ENCODE results near the gene TCP11L1. TPM values are rescaled to one million over a fixed set of nuclear protein-coding genes. Genes with fewer than 3 reads are reported as not detected.
"Not testable (repeated sequence)": the region's sequence is repeated elsewhere in the genome, so short reads cannot be mapped to it uniquely, and the experiment has no call there.

TCP11L1 gene
- total RNA-seq, 1 experiment from 2014 or later, result 23.9 TPM

- in situ Hi-C loops (cut with HindIII; ENCODE audit: low pct_unique_long_range_greater_than_20kb, low sequenced_read_pairs) (no loop called here), intact Hi-C loops (cut with micrococcal nuclease; ENCODE audit: unreplicated experiment) (no loop called here)
- no peak overlapping the region for H3K4me3 ChIP-seq (ENCODE audit: low read depth in 2 of 2, low read length in 2 of 2)
- TF ChIP-seq TCF7L2 (IDR thresholded peaks at IDR 0.05; ENCODE audit: low read depth, low read length), result no peak
- ChIA-PET POLR2A (no interaction called here), CTCF (no interaction called here)
- peaks cover 9% of the 10 kb centered on the region for H3K4me1 ChIP-seq (ENCODE audit: control insufficient read depth, insufficient read depth, low read length)
- ATAC-seq (no peak), DNase-seq (ENCODE audit: low read depth, low spot score) (no peak)
- H3K36me3 ChIP-seq (ENCODE audit: control insufficient read depth, insufficient read depth, low read length), result peaks cover 5% of the 10 kb centered on the region
- H3K27ac ChIP-seq (ENCODE audit: low read length), result no peak overlapping the region
- H3K27me3 ChIP-seq (ENCODE audit: control insufficient read depth, insufficient read depth, low read length), result no peaks in the 10 kb centered on the region
- H3K9me3 ChIP-seq (ENCODE audit: control insufficient read depth, insufficient read depth, low read depth, low read length), result no peaks in the 10 kb centered on the region
- no TSS peak for BruUV-seq (replicated peaks)
Measured at GRCh38 chr11:33044285-33044756, 4.9 kb downstream of the TCP11L1 start.

DNA sequence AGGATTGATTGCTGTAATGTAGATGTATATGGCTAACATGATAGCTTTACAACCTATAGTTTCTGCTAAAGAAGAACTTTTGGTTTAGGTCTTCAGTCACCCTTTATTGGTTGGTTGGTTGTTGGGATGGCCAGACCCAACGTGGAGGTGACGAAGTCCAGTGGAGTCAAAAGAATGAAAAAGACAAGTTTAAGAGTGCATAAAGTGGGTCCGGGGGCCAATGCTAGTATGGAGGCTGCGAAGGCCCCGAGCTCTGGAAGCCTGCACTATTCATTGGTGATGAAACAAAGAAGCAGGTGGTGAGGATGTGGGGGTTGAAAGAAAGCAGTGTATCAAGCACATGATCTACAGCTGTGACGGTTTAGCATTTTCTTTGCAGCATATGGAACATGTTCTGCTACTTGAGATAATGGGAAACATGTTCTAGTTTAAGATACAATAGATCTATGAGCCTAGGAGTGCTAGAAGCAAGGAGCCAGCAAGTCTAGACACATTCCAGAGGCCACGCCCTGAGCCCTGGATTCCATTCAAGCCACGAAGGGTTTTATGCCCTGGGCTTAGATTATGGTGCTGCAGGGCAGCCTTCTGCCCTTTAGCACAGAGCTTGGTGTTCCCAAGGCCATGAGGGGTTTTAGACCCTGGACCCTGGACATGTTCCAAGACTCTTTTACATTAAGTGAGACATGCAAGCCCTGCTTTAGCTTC, 6.3 kb downstream of the TCP11L1 start:
- intact Hi-C loops (cut with micrococcal nuclease; ENCODE audit: unreplicated experiment), result no loop called here
- no peak overlapping the region for H3K4me3 ChIP-seq (ENCODE audit: low read depth in 2 of 2, low read length in 2 of 2)
- no peak for DNase-seq (ENCODE audit: low read depth, low spot score)
- TF ChIP-seq POLR2AphosphoS5 (IDR thresholded peaks at IDR 0.05; ENCODE audit: low read depth, low read length) (no peak), REST (IDR thresholded peaks at IDR 0.05; ENCODE audit: insufficient read depth in 1 of 2, low read depth in 2 of 2, low read length in 1 of 2) (no peak), TCF7L2 (IDR thresholded peaks at IDR 0.05; ENCODE audit: low read depth, low read length) (no peak), CTCF (IDR thresholded peaks at IDR 0.05) (no peak), SIN3A (IDR thresholded peaks at IDR 0.05; ENCODE audit: borderline replicate concordance, insufficient read depth, low read depth, low read length) (no peak)
- in situ Hi-C loops (cut with HindIII; ENCODE audit: low pct_unique_long_range_greater_than_20kb, low sequenced_read_pairs), result no loop called here
- BruUV-seq (replicated peaks), result no TSS peak
- ChIA-PET POLR2A (no interaction called here), CTCF (no interaction called here)
- peaks cover 5% of the 10 kb centered on the region for H3K36me3 ChIP-seq (ENCODE audit: control insufficient read depth, insufficient read depth, low read length)
- H3K9me3 ChIP-seq (ENCODE audit: control insufficient read depth, insufficient read depth, low read depth, low read length), result no peaks in the 10 kb centered on the region
- no peak for ATAC-seq
- no peaks in the 10 kb centered on the region for H3K27me3 ChIP-seq (ENCODE audit: control insufficient read depth, insufficient read depth, low read length)
- peaks cover 5% of the 10 kb centered on the region for H3K4me1 ChIP-seq (ENCODE audit: control insufficient read depth, insufficient read depth, low read length)
- no peak overlapping the region for H3K27ac ChIP-seq (ENCODE audit: low read length)

DNA sequence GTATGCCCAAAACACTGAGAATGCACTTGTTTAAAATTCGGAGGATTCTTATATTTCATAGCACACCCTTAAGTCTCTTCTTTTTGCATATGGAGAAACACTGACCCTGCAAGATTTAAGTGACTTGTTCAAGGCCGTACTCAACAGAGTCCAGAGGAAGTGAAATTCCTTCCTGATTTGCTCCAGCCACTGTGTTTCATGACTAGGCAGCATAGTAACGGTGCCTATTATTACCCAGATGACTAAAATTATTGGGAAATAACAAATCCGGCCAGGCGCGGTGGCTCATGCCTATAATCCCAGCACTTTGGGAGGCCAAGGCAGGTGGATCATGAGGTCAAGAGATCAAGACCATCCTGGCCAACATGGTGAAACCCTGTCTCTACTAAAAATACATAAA, 9.3 kb downstream of the TCP11L1 start:
- BruUV-seq (replicated peaks); intact Hi-C loops (cut with micrococcal nuclease; ENCODE audit: unreplicated experiment); CTCF ChIA-PET; H3K9me3 ChIP-seq (ENCODE audit: control insufficient read depth, insufficient read depth, low read depth, low read length); H3K4me3 ChIP-seq (ENCODE audit: low read depth in 2 of 2, low read length in 2 of 2); H3K27ac ChIP-seq (ENCODE audit: low read length); in situ Hi-C loops (cut with HindIII; ENCODE audit: low pct_unique_long_range_greater_than_20kb, low sequenced_read_pairs); H3K4me1 ChIP-seq (ENCODE audit: control insufficient read depth, insufficient read depth, low read length); POLR2A ChIA-PET; H3K36me3 ChIP-seq (ENCODE audit: control insufficient read depth, insufficient read depth, low read length); ATAC-seq; H3K27me3 ChIP-seq (ENCODE audit: control insufficient read depth, insufficient read depth, low read length); DNase-seq (ENCODE audit: low read depth, low spot score): not testable (repeated sequence)

DNA sequence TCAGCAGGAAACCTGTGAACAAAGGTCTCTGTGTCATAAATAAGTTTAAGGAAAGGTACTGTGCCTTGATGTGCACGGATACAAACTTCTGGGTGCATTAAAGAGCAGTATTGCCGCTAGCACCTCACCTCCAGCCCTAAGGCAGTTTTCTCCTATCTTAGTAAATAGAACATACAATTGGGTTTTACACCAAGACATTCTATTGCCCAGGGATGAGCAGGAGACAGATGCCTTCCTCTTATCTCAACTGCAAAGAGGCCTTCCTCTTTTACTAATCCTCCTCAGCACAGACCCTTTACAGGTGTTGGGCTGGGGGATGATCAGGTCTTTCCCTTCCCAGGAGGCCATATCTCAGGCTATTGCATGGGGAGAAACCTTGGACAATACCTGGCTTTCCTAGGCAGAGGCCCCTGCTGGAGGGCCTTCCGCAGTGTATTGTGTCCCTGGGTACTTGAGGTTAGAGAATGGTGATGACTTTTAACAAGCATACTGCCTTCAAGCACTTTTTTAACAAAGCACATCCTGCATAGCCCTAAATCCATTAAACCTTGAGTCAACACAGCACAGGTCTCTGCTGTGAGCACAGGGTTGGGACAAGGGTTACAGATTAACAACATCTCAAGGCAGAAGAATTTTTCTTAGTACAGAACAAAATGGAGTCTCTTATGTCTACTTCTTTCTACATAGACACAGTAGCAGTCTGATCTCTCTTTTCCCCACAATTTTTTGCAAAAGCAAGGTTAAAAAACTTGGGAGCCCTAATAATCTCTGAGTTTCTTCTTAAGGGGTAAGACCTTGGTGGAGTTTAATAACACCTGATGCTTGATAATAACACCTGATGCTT, 10.4 kb downstream of the TCP11L1 start:
- BruUV-seq (replicated peaks); H3K36me3 ChIP-seq (ENCODE audit: control insufficient read depth, insufficient read depth, low read length); H3K4me3 ChIP-seq (ENCODE audit: low read depth in 2 of 2, low read length in 2 of 2); H3K27me3 ChIP-seq (ENCODE audit: control insufficient read depth, insufficient read depth, low read length); H3K4me1 ChIP-seq (ENCODE audit: control insufficient read depth, insufficient read depth, low read length); H3K27ac ChIP-seq (ENCODE audit: low read length); in situ Hi-C loops (cut with HindIII; ENCODE audit: low pct_unique_long_range_greater_than_20kb, low sequenced_read_pairs); POLR2A ChIA-PET; ATAC-seq; H3K9me3 ChIP-seq (ENCODE audit: control insufficient read depth, insufficient read depth, low read depth, low read length); DNase-seq (ENCODE audit: low read depth, low spot score); intact Hi-C loops (cut with micrococcal nuclease; ENCODE audit: unreplicated experiment); CTCF ChIA-PET: not testable (repeated sequence)

Data from Panc1 (cell line).